ENCODE measurements around the gene ANGPTL8.

ANGPTL8 gene

DNA sequence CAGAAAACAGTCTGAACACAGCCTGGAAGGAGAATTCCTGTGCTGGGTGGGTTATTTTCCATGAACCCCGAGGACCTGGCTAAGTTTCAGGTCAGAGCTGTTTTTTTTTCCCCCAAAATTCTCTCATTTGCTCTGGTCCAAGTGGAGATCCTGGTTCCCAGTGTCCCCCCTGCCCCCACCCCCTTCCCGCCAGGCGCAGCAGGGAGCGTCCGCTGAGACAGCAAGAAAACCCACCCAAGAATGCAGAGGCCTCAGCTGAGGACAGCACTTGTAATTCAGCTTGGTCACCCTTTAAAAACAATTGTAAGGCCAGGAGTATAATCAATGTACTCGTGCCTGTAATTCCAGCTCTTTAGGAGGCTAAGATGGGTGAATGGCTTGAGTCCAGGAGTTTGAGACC is 45.1 kb downstream of the ANGPTL8 start:
- Histone ChIP-seq H3K4me1 (ENCODE audit: control insufficient read depth in 5 of 5, insufficient read depth in 5 of 5, low read length in 5 of 5) (peaks cover 0 to 9% (median 1%) of the 10 kb centered on the region in 5 donors), H3K36me3 (ENCODE audit: control insufficient read depth in 5 of 5, insufficient read depth in 5 of 5, low read length in 5 of 5) (no peaks in the 10 kb centered on the region), H3K9me3 (ENCODE audit: control insufficient read depth in 5 of 5, low read length in 5 of 5) (no peaks in the 10 kb centered on the region), H3K27me3 (ENCODE audit: control insufficient read depth in 5 of 5, insufficient read depth in 4 of 5, low read length in 5 of 5) (no peaks in the 10 kb centered on the region), H3K9ac (ENCODE audit: low read length in 5 of 5) (no peak overlapping the region), H3K27ac (ENCODE audit: low read depth, low read length) (no peak overlapping the region), H3K4me3 (ENCODE audit: low read depth in 1 of 5, low read length in 5 of 5) (no peak overlapping the region)

DNA sequence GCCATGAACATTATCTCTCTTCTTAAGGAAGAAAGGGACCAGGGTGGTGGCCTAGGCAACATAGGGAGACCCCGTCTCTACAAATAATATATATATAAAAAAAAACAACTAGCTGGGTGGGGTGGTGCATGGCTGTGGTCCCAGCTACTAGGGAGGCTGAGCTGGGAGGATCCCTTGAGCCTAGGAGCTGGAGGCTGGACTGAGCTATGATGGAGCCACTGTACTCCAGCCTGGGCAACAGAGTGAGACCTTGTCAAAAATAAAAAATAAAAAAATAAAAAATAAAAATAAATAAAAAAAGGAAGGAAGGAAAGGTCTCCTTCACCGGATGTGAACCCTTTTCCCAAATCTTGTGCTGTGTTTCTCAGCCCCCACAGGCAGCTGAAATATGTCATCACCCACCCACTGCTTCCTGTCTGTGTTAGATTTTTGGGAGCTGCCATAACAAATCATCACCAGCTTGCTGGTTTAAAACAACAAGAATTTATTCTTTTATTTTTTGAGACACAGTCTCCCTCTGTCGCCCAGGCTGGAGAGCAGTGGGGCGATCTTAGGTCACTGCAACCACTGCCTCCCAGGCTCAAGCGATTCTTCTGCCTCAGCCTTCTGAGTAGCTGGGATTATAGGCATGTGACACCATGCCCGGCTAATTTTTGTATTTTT is 47.0 kb downstream of the ANGPTL8 start:
- H3K4me3 ChIP-seq (ENCODE audit: low read depth in 1 of 5, low read length in 5 of 5): no peak overlapping the region
- H3K27me3 ChIP-seq (ENCODE audit: control insufficient read depth in 5 of 5, insufficient read depth in 4 of 5, low read length in 5 of 5): no peaks in the 10 kb centered on the region
- no peaks in the 10 kb centered on the region for H3K9me3 ChIP-seq (ENCODE audit: control insufficient read depth in 5 of 5, low read length in 5 of 5)
- no peak overlapping the region for H3K9ac ChIP-seq (ENCODE audit: low read length in 5 of 5)
- H3K27ac ChIP-seq (ENCODE audit: low read depth, low read length): no peak overlapping the region
- peaks cover 0 to 3% (median 0%) of the 10 kb centered on the region in 5 donors for H3K4me1 ChIP-seq (ENCODE audit: control insufficient read depth in 5 of 5, insufficient read depth in 5 of 5, low read length in 5 of 5)
- no peaks in the 10 kb centered on the region for H3K36me3 ChIP-seq (ENCODE audit: control insufficient read depth in 5 of 5, insufficient read depth in 5 of 5, low read length in 5 of 5)

DNA sequence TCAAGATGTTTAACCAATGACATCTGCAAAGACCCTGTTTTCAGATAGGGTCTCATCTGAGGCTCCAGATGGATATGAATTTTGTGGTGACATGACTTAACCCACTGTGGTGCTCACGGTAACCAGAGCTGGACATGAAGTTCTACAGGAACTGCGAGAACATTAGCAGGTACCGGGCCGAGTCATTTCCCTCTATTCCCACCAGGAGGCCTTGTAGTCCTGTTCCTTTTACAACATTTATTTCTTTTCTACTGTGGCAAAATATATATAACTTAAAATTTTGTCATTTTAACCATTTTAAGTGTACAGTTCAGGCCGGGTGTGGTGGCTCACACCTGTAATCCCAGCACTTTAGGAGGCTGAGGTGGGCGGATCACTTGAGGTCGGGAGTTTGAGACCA is 48.9 kb downstream of the ANGPTL8 start:
- Histone ChIP-seq H3K9me3 (ENCODE audit: control insufficient read depth in 5 of 5, low read length in 5 of 5) (no peaks in the 10 kb centered on the region), H3K4me1 (ENCODE audit: control insufficient read depth in 5 of 5, insufficient read depth in 5 of 5, low read length in 5 of 5) (peaks cover 0 to 5% (median 1%) of the 10 kb centered on the region in 5 donors), H3K36me3 (ENCODE audit: control insufficient read depth in 5 of 5, insufficient read depth in 5 of 5, low read length in 5 of 5) (no peaks in the 10 kb centered on the region), H3K9ac (ENCODE audit: low read length in 5 of 5) (no peak overlapping the region), H3K27ac (ENCODE audit: low read depth, low read length) (no peak overlapping the region), H3K4me3 (ENCODE audit: low read depth in 1 of 5, low read length in 5 of 5) (no peak overlapping the region), H3K27me3 (ENCODE audit: control insufficient read depth in 5 of 5, insufficient read depth in 4 of 5, low read length in 5 of 5) (no peaks in the 10 kb centered on the region)

DNA sequence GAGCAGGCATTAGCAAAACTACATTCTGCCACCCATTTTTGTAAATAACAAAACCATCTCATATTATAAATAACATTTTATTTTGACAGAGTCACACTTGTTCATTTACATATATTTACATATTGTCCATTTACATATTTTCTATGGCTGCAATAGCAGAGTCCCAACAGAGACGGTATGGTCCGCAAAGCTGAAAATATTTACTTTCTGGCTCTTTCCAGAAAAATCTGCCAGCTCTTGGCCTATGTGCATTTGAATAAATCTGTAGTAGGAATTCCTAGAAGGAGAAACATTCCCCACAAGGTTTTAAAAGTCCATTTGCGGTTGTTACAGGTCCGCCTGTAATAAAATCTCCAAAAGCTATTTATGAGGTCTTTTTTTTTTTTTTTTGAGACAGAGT is 50.8 kb downstream of the ANGPTL8 start:
- Histone ChIP-seq H3K9me3 (ENCODE audit: control insufficient read depth in 5 of 5, low read length in 5 of 5) (no peaks in the 10 kb centered on the region), H3K27ac (ENCODE audit: low read depth, low read length) (no peak overlapping the region), H3K9ac (ENCODE audit: low read length in 5 of 5) (no peak overlapping the region), H3K4me1 (ENCODE audit: control insufficient read depth in 5 of 5, insufficient read depth in 5 of 5, low read length in 5 of 5) (peaks cover 2 to 12% (median 9%) of the 10 kb centered on the region in 5 donors), H3K27me3 (ENCODE audit: control insufficient read depth in 5 of 5, insufficient read depth in 4 of 5, low read length in 5 of 5) (no peaks in the 10 kb centered on the region), H3K36me3 (ENCODE audit: control insufficient read depth in 5 of 5, insufficient read depth in 5 of 5, low read length in 5 of 5) (no peaks in the 10 kb centered on the region), H3K4me3 (ENCODE audit: low read depth in 1 of 5, low read length in 5 of 5) (no peak overlapping the region)

GRCh38 chr19:11291415-11291814 is 52.0 kb downstream of the ANGPTL8 start:
- H3K9me3 ChIP-seq (ENCODE audit: control insufficient read depth in 5 of 5, low read length in 5 of 5): no peaks in the 10 kb centered on the region
- H3K4me1 ChIP-seq (ENCODE audit: control insufficient read depth in 5 of 5, insufficient read depth in 5 of 5, low read length in 5 of 5): peaks cover 5 to 19% (median 13%) of the 10 kb centered on the region in 5 donors
- H3K36me3 ChIP-seq (ENCODE audit: control insufficient read depth in 5 of 5, insufficient read depth in 5 of 5, low read length in 5 of 5): no peaks in the 10 kb centered on the region
- H3K27me3 ChIP-seq (ENCODE audit: control insufficient read depth in 5 of 5, insufficient read depth in 4 of 5, low read length in 5 of 5): no peaks in the 10 kb centered on the region
- no peak overlapping the region for H3K27ac ChIP-seq (ENCODE audit: low read depth, low read length)
- no peak overlapping the region for H3K9ac ChIP-seq (ENCODE audit: low read length in 5 of 5)
- H3K4me3 ChIP-seq (ENCODE audit: low read depth in 1 of 5, low read length in 5 of 5): no peak overlapping the region
